T-cell (primary cell): ENCODE results near the gene TPD52L2. TPM values are rescaled to one million over a fixed set of nuclear protein-coding genes. Genes with fewer than 3 reads are reported as not detected.
"Not testable (repeated sequence)": the region's sequence is repeated elsewhere in the genome, so short reads cannot be mapped to it uniquely, and the experiment has no call there.

ENCODE experiments used
- ATAC-seq, 4 experiments: fragments of 200-7000 bp in 3 of 4; fragments of 150-1000 bp in 1 of 4; cut with Tn5 transposase; replicated peaks in 1 of 4; 1 replicate in 3 of 4; 2 replicates in 1 of 4; pipeline ENCODE4 v1.10.0; 2021; ENCODE audit warnings: moderate library complexity in 3 of 4, mild to moderate bottlenecking in 2 of 4, moderate number of reproducible peaks in 1 of 4
- CTCF ChIA-PET, 2 donors: fragments of 300-600 bp; sonication (Branson Sonifier 250); formaldehyde crosslinking; loops; one replicate each; lab custom pipeline; 2022; ENCODE audit warnings: antibody characterized with exemption in 2 of 2; lab: Charles Lee
- POLR2A ChIA-PET, 2 donors: fragments of 300-600 bp; sonication (Branson Sonifier 250); formaldehyde crosslinking; loops; one replicate each; lab custom pipeline; 2022; ENCODE audit warnings: antibody characterized with exemption in 2 of 2; lab: Charles Lee
- DNase-seq, 35 experiments: peaks; one replicate each; pipeline versions ENCODE4 v3.0.0 to v3.0.0-alpha.2; 2013 to 2023
- H3K27ac ChIP-seq: one replicate; pipeline ENCODE4 v1.5.1; 2013; ENCODE audit warnings: low read length
- H3K27me3 ChIP-seq, 2 experiments: replicated peaks in 1 of 2; 1 replicate in 1 of 2; 2 replicates in 1 of 2; pipeline versions ENCODE4 v1.6.1 to v1.7.0; 2013; ENCODE audit warnings: low read length in 1 of 2, mixed read lengths in 1 of 2; ENCODE audit not compliant: control insufficient read depth in 2 of 2, insufficient read depth in 2 of 2; ENCODE audit errors: extremely low read depth in 1 of 2
- H3K36me3 ChIP-seq, 2 donors: 1 replicate in 1 of 2; 2 replicates in 1 of 2; pipeline versions ENCODE4 v1.6.1 to v1.7.0; 2013; ENCODE audit warnings: low read length in 1 of 2; ENCODE audit not compliant: control insufficient read depth in 2 of 2, insufficient read depth in 1 of 2; ENCODE audit errors: extremely low read depth in 1 of 2
- H3K4me1 ChIP-seq, 2 experiments: 1 replicate in 1 of 2; 2 replicates in 1 of 2; pipeline versions ENCODE4 v1.6.1 to v1.7.0; 2013; ENCODE audit warnings: low read length in 2 of 2, mixed read lengths in 1 of 2; ENCODE audit not compliant: insufficient read depth in 2 of 2, control insufficient read depth in 1 of 2; ENCODE audit errors: extremely low read depth in 1 of 2
- H3K4me3 ChIP-seq, 2 donors: 1 replicate in 1 of 2; 2 replicates in 1 of 2; pipeline versions ENCODE4 v1.5.1 to v1.7.0; 2013; ENCODE audit warnings: mild to moderate bottlenecking in 2 of 2, low read length in 1 of 2, moderate library complexity in 1 of 2; ENCODE audit not compliant: control insufficient read depth in 1 of 2; ENCODE audit errors: extremely low read depth in 1 of 2
- H3K9me3 ChIP-seq: 2 replicates; pipeline ENCODE4 v1.7.0; 2013
- H3K27ac Mint-ChIP-seq, 2 donors: one replicate each; pipeline ENCODE4 v1.8.0; 2020 to 2021; ENCODE audit warnings: mild to moderate bottlenecking in 2 of 2, mixed read lengths in 2 of 2
- H3K27me3 Mint-ChIP-seq, 2 donors: one replicate each; pipeline ENCODE4 v1.8.0; 2021 to 2022; ENCODE audit warnings: mixed read lengths in 2 of 2
- H3K36me3 Mint-ChIP-seq: one replicate; pipeline ENCODE4 v1.8.0; 2021; ENCODE audit warnings: mixed read lengths
- H3K4me1 Mint-ChIP-seq, 3 donors: one replicate each; pipeline ENCODE4 v1.8.0; 2020 to 2022; ENCODE audit warnings: mixed read lengths in 3 of 3, mild to moderate bottlenecking in 1 of 3
- H3K4me3 Mint-ChIP-seq, 3 donors: one replicate each; pipeline ENCODE4 v1.8.0; 2020 to 2022; ENCODE audit warnings: mild to moderate bottlenecking in 3 of 3, mixed read lengths in 3 of 3, moderate library complexity in 3 of 3
- H3K9me3 Mint-ChIP-seq, 3 donors: one replicate each; pipeline ENCODE4 v1.8.0; 2020 to 2022; ENCODE audit warnings: mixed read lengths in 3 of 3
- WGBS: methylation state at CpG from one replicate; pipeline ENCODE4 v1.1.5; 2013; ENCODE audit warnings: missing lambda C conversion rate; ENCODE audit not compliant: insufficient coverage; 5-methylcytosine and 5-hydroxymethylcytosine counted together
- total RNA-seq, 35 experiments: library from RNA in 6 of 35; stranded (reverse) in 6 of 35; fragments of 120-200 nt in 1 of 35; gene quantifications; one replicate each; pipeline versions ENCODE4 v1.2.1 to v1.2.4 and lab custom pipeline; 2013 to 2026

TPD52L2 gene
- total RNA-seq, 5 donors from 2014 or later (not counting 1 experiment from before 2014, with no cell fraction given) = 27.8 to 44.1 (median 39.3) TPM

GRCh38 chr20:63880901-63881300 is 15.8 kb downstream of the TPD52L2 start:
- 98% methylated on average over 11 of the region's 13 CpGs for WGBS
- H3K36me3 Mint-ChIP-seq = peaks cover 14% of the 10 kb centered on the region
- DNase-seq, H3K9me3 ChIP-seq, H3K9me3 Mint-ChIP-seq, H3K4me3 ChIP-seq, POLR2A ChIA-PET, ATAC-seq, H3K27ac ChIP-seq, H3K4me1 Mint-ChIP-seq, H3K4me3 Mint-ChIP-seq, H3K27me3 ChIP-seq, CTCF ChIA-PET, H3K4me1 ChIP-seq, H3K27ac Mint-ChIP-seq, H3K27me3 Mint-ChIP-seq: not testable (repeated sequence)
- peaks cover 43 to 62% of the 10 kb centered on the region in 2 donors for H3K36me3 ChIP-seq

DNA sequence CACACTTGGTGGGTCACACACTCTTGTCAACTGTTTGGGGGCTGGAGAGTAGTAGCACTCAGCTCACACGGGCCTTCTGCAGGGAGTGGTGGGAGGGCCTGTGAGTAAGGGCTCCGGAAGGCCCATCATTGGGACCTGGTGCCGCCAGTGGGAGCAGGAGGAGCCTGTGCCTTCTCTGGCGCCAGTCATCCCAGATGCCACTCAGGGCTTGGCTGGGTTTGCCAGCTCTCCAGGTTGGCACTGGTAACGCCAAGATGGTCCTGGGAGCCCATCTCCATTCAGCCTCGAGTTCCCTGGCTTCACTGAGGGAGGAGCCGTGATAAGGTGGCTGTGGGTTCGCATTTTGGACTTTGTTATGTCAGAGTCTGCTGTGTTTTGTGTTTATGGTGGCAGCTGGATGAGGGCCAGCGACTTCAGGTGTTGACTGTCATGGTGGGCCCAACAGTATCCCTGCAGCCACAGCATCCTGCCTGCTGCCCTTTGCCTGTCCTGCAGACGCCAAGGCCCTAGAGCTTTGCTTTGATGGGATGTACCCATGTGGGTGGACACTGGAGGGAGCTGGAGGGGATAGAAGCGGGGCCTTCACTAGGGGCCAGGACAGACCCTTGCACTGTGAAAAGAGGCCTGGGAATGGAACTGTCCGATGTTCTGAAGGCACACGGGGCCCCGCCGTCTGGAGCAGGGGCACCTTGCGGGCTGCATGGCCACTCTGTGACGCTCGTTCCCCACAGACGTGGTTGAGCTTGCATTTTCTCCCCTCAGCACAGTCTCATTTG is 16.6 kb downstream of the TPD52L2 start:
- 98% methylated on average over 12 of the region's 19 CpGs for WGBS
- POLR2A ChIA-PET = no interaction called here
- H3K27ac ChIP-seq = no peak overlapping the region
- no peaks in the 10 kb centered on the region for H3K27me3 ChIP-seq
- peaks cover 40 to 55% of the 10 kb centered on the region in 2 donors for H3K36me3 ChIP-seq
- DNase-seq (no peak), ATAC-seq (no peak)
- CTCF ChIA-PET = no interaction called here
- Mint-ChIP-seq H3K9me3 (no peaks in the 10 kb centered on the region), H3K4me1 (no peaks in the 10 kb centered on the region), H3K27ac (no peak overlapping the region), H3K27me3 (no peaks in the 10 kb centered on the region), H3K4me3 (no peak overlapping the region), H3K36me3 (peaks cover 8% of the 10 kb centered on the region)
- H3K9me3 ChIP-seq = no peaks in the 10 kb centered on the region
- no peak overlapping the region for H3K4me3 ChIP-seq
- H3K4me1 ChIP-seq = peaks cover 0 to 3% of the 10 kb centered on the region in 2 experiments

DNA sequence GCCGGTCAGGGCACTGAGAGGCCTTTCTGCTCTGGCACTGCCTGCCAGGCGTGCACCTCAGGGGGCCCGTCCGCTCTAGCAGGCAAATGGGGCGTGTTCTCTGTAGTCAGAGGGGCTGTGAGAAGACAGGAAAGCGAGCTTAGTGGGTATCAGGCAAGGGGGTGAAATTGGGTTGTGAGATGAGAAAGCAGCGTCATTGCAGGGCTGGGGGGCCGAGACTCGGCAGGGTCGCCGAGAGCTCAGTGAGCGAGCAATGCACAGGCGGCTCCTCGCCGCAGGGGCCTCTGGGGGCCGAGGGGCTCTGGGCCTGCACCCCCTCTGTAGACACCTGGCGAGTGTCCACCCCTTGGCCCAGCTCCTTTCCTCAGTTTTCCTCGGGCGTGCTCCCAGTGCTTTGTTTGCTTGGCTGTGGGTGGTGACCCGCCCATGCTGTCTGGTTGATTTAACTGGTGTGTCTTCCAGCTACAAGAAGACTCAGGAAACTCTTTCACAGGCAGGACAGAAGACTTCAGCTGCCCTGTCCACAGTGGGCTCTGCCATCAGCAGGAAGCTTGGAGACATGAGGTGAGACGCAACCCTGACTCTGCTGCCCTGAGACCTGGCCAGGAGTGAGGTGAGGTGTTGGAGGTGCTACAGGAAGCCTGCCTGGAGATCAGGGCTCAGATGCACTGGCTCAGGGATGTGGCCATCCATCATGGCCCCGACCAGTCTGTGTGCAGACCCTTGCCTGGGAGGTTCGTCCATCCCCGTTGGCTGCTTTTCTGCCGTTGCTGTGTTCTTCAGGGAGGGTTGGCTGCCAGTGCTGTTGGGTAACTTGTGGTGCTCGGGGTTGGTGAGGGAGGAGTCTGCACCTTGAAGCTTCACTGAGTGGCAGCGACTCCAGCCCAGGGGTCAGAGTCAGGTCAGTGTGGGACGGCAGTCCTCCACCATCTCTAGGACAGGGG is 17.5 kb downstream of the TPD52L2 start:
- Histone ChIP-seq H3K27me3 (no peaks in the 10 kb centered on the region), H3K36me3 (peaks cover 38 to 57% of the 10 kb centered on the region in 2 donors), H3K9me3 (no peaks in the 10 kb centered on the region), H3K27ac (no peak overlapping the region), H3K4me3 (no peak overlapping the region), H3K4me1 (peaks cover 0 to 3% of the 10 kb centered on the region in 2 experiments)
- H3K27ac Mint-ChIP-seq = no peak overlapping the region
- H3K36me3 Mint-ChIP-seq = peaks cover 13% of the 10 kb centered on the region
- H3K9me3 Mint-ChIP-seq = no peaks in the 10 kb centered on the region
- ATAC-seq = no peak
- 95% methylated on average over 20 of the region's 28 CpGs for WGBS
- H3K4me1 Mint-ChIP-seq = no peaks in the 10 kb centered on the region
- no peak for DNase-seq
- no peak overlapping the region for H3K4me3 Mint-ChIP-seq
- CTCF ChIA-PET = no interaction called here
- POLR2A ChIA-PET = no interaction called here
- H3K27me3 Mint-ChIP-seq = no peaks in the 10 kb centered on the region

DNA sequence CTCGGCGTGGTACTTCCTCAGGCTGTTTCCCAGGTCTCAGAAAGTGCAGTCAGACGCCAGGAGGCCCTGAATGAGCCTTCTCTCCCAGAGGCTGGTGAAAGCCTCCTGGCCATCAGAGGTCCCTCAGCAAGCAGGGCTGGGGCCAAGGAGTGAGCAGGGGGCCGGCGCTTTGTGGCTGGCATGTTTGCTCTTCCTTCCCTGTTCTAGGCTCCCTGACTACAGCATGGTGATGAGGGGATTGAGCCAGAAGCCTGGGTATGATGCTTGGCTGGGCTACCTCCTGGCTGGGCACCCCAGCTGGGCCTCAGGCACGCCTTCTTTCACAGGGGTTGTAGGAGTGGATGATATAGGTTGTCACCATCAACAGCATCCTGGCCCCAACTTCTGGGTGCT is 18.1 kb downstream of the TPD52L2 start:
- no peak overlapping the region for H3K27ac ChIP-seq
- H3K4me3 ChIP-seq = no peak overlapping the region
- ATAC-seq = no peak
- Mint-ChIP-seq H3K36me3 (peaks cover 13% of the 10 kb centered on the region), H3K4me3 (no peak overlapping the region), H3K4me1 (no peaks in the 10 kb centered on the region), H3K27ac (no peak overlapping the region), H3K9me3 (no peaks in the 10 kb centered on the region), H3K27me3 (no peaks in the 10 kb centered on the region)
- ChIA-PET CTCF (no interaction called here), POLR2A (no interaction called here)
- peaks cover 36 to 57% of the 10 kb centered on the region in 2 donors for H3K36me3 ChIP-seq
- DNase-seq = no peak
- H3K27me3 ChIP-seq = no peaks in the 10 kb centered on the region
- peaks cover 0 to 3% of the 10 kb centered on the region in 2 experiments for H3K4me1 ChIP-seq
- 100% methylated on average over 1 of the region's 6 CpGs for WGBS
- H3K9me3 ChIP-seq = no peaks in the 10 kb centered on the region

DNA sequence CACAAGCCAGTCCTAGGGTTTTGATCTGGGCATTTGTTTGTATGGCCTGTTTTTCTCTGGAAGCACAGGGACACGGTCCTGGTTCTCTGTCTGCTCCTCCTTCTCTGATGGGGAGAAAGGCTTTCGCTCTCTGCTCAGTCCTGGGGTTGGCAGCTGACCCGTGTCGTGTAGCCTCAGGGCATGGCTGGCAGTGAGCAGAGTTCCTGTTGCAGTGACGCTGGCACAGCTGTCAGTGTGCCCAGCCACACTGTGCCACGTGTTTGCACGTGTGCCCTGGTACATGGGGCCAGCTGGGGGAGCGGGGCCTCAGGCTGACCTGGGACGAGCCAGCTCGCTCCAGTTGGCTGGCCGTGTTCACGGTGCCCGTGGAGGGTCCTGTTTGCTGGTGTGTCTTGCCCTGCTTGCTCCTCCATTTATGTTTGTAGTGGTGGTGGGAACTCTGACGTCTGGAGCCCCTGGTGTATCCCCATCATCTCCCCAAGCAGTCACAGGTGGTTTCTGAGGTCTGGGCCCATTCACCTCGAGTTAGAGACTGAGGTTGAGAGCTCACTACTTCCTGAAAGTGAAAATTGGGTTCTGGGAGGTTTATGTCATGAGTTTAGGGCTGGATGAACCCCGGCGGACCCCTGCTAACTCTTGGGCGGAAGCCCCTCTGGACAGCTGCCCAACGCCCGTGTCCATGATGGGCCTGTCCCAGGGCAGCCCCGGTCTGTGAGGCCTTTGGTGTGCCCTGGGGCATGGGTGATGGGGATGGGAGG is 19.6 kb downstream of the TPD52L2 start:
- POLR2A ChIA-PET = no interaction called here
- Mint-ChIP-seq H3K27ac (no peak overlapping the region), H3K36me3 (peaks cover 21% of the 10 kb centered on the region), H3K27me3 (no peaks in the 10 kb centered on the region), H3K4me1 (no peaks in the 10 kb centered on the region), H3K4me3 (no peak overlapping the region), H3K9me3 (no peaks in the 10 kb centered on the region)
- Histone ChIP-seq H3K4me3 (no peak overlapping the region), H3K36me3 (peaks cover 30 to 59% of the 10 kb centered on the region in 2 donors), H3K9me3 (no peaks in the 10 kb centered on the region), H3K27ac (no peak overlapping the region), H3K27me3 (no peaks in the 10 kb centered on the region), H3K4me1 (peaks cover 0 to 3% of the 10 kb centered on the region in 2 experiments)
- 88% methylated on average over 18 of the region's 21 CpGs for WGBS
- no peak for DNase-seq
- ATAC-seq = no peak
- CTCF ChIA-PET = no interaction called here
